Activated CD4-positive, alpha-beta T cell treated with anti-CD3 and anti-CD28 coated beads, Interleukin-2, amount 50 U/mL, for 16 hours (primary cell): Measurements from ENCODE around the gene MAST2.
"Not testable (repeated sequence)": the region's sequence is repeated elsewhere in the genome, so short reads cannot be mapped to it uniquely, and the experiment has no call there.

Experiments used
- DNase-seq: peaks from one replicate; pipeline ENCODE4 v3.0.0-alpha.2; 2020

Gene MAST2

DNA sequence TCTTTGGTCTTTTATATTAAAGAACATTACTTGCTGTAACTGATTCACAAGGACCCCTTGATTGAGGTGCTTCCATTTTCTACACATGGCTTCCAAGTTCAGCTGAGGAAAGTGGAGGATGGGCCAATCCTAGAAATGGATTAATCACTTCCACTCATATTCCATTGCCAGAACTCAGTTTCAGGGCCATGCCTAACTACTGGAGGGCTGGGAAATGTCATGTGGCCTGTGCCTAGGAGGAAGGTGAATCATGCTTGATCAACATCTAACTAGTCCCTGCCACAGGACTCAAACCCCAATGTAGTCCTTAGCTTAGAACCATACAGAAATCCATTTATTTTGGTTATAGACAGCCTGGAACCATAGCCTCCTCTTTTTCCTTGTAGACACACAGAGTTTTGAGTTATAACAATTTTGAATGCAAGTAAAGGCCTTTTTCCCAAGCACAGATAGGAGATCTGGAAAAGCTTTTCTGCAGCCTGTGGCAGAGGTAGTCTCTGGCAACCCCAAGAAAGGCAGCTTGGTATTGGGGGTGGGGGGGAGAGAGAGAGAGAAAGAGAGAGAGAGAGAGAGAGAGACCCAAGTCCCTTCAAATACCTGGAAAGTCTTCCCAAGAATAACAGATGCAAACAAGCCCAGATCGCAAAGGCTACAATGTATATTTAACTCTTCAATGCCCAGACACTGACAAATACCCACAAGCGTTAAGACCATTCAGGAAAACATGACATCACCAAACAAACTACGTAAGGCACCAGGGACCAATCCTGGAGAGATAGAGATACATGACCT lies 12.5 kb downstream of the MAST2 start:
- no peak for DNase-seq

DNA sequence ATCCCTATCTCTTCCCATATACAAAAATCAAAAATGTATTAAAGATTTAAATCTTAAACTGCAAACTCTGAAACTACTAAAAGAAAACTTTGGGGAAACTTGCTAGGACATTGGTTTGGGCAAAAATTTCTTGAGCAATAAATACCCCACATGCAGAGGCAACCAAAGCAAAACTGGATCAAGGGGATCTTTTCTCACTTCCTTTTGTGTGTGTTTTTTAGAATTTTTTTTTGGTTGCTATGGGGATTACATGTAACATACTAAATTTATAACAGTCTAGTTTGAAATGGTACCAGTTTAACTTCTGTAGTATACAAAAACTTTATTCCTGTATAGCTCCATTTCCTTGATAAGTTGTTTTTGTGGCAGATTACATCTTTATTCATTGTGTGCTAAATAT lies 16.8 kb downstream of the MAST2 start:
- no peak for DNase-seq

DNA sequence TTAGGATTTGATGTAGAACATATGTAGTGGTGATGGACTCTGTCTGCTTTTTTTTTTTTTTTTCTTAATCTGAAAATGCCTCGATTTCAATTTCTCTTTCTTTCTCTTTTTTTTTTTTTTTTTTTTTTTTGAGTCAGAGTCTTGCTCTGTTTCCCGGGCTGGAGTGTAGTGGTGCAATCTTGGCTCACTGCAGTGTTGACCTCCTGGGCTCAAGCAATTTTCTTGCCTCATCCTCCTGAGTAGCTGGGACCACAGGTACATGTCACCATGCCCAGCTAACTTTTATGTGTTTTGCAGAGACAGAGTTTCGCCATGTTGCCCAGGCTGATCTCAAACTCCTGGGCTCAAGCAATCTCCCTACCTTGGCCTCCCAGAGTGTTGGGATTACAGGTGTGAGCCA lies 17.4 kb downstream of the MAST2 start:
- DNase-seq, result no peak

DNA sequence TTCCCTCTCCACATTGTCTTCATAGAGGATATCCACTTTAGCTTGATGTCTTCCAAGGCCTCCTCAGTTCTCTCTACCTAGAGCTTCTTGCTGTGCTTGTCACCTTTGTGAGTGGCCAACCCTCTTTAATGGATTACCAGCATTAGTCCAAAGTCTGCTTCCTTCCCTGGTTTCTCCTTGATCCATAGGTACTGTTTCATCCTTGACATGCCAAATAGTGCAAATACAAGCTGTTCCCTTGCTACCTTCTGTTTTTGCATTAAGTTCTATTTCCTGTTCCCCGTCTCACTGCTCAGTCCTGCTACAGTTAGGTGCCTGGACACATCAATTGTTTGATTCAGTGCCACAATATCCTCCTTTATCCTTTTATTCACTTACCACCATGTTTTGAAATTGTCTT lies 19.2 kb downstream of the MAST2 start:
- DNase-seq, result no peak

DNA sequence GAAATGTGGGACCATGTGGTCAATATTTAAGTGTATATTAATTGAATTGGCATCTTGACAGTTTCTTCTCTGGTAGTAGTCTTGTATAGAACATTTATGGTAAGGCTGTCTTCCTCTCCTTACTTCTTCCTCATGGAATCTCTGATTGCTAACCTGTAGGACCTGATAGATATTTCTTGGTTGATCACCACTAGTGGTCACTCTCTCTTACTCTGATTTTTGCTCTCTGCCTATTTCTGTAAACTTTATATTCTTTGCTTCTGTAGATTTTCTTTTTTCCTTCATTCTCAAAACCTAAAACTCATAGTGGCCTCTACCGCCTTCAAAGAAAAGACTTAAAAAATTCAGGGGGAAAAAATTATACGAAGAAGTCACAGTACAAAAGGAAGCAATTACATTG lies 21.2 kb downstream of the MAST2 start:
- no peak for DNase-seq

DNA sequence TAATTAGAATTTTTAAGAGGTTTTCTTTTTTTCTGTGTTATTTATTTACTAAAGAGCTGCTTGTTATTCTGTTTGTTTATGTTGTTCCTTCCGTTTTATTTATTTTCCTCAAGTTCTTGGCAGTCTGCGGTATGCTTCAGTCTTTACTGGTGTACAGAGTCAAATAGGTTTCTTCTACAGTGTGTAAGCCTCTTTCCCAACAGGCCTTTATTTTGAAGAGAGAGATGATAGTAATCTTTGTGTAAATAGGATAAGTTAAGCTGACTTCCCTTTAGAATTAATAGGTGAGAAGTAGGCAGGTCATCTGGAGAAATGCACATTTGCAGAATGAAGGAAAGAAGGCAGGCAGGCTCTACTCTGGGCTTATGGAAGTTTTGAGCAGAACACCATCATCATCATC lies 23.8 kb downstream of the MAST2 start:
- DNase-seq, result no peak

DNA sequence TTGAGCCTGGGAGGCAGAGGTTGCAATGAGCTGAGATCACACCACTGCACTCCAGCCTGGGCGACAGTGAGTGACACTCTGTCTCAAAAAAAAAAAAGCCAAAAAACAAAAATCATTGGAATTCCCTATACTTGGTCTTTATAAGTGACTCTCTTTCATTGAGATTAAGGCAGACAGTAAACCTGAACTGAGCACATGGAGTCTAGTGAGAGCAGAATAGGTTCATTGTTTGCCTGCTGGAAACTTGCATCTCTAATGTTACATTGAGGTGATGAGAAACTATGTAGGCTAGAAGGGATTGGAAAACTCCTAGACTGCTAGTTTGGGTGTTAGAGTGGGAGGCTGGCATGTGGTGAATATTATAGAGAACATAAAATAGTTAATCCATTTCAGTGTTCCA lies 25.4 kb downstream of the MAST2 start:
- no peak for DNase-seq

DNA sequence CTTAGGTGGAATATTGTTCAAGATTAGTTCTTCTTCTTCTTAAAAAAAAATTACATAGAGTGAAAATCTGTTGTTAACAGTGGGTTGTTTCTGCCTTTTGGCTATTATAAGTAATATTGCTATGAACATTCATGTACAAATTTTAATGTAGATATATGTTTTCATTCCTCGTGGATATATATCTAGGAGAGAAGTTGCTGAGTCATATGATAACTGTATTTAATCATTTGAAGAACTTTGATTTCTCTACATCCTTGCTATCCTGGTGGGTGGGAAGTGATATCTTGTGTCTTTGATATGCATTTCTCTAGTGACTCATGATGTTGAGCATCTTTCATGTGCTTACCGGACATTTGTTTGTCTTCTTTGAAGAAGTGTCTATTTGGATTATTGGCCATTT lies 29.9 kb downstream of the MAST2 start:
- no peak for DNase-seq

DNA sequence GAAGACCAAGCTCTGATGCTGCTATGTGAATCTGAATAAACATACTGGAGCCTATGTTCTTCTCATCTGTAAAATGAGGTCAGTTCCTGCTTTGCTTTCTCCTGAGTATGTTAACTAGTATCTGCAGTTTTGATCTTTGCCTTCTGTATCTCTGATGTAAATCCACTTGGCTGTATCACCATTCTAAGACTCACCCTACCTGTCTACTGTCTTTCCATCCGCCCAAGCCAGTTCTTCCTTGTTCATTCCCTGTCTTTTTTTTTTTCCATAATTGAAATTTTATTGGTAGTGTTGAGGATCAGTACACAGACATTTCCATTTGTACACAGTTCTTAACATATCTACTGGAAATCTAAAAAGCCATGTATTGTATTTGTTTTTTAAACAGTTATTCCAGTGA lies 31.3 kb downstream of the MAST2 start:
- DNase-seq, result no peak

DNA sequence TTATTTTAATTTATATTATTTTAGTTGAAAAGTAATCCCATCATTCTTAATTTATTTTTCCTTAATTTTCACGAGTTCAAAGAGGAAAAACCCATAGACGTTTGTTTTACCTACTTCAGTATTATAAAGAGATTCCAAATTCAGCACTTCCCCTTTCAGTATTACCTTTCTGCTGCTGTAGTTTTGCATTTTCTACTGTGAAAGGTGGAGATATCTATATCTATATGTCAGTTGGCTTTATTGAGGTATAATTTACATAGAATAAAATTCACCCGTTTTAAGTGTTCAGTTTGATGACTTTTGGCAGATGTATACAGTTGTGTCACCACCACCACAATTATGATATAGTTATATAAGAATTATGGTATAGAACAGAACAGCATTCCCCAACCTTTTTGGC lies 33.0 kb downstream of the MAST2 start:
- no peak for DNase-seq

DNA sequence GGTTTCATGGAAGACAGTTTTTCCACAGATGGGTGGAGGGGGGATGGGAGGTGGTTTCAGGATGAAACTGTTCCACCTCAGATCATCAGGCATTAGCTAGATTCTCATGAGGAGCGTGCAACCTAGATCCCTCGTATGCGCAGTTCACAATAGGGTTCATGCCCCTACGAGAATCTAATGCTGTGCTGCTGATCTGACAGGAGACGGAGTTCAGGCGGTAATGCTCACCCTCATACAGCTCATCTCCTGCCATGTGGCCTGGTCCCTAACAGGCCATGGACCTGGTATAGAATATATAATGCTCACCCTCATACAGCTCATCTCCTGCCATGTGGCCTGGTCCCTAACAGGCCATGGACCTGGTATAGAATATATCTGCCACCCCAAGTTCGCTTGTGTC lies 33.4 kb downstream of the MAST2 start:
- DNase-seq, result not testable (repeated sequence)

DNA sequence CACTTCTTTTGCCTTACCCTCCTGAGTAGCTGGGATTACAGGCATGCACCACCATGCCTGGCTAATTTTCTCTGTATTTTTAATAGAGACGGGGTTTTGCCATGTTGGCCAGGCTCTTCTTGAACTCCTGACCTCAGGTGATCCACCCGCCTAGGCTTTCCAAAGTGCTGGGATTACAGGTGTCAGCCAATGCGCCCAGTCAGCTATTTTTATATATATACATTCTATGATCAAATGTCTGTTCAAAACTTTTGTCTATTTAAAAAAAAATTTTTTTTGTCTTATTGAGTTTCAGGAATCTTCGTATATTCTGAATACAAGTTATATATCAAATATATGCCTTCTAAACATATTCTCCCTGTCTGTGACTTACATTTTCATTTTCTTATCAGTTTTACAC lies 34.9 kb downstream of the MAST2 start:
- not testable (repeated sequence) for DNase-seq

DNA sequence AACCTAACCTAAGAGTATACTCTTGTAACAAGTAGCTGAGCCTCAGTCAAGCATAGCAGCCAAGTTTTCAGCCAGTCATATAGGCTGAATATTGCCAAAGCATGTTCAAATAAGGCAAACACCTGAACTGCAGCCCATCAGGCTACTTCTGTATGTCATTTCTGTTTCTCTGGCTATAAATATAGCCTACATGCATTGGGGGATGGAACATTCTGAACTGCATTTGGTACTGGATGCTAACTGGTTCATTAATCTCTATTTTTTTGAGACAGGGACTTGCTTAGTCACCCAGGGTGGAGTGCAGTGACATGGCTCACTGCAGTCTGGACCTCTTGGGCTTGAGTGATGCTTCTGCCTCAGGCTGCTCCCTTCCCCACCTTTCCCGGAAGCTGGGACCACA lies 37.3 kb downstream of the MAST2 start:
- no peak for DNase-seq

DNA sequence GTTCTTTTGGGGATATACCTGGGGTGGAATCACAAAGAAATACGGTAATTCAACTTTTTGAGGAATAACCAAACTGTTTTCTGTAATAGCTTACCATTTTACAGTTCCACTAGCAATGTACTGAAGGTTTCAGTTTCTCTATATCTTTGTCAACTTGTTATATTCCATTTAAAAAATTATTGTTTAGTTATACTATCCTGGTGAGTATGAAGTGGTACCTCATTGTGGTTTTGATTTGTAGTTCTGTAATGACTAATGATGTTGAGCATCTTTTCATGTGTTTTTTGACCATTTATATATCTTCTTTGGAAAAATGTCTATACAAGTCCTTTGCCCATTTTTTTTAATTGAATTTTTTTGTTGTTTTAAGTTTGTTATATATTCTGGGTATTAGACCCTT lies 39.4 kb downstream of the MAST2 start:
- DNase-seq, result peak; percentile 48

DNA sequence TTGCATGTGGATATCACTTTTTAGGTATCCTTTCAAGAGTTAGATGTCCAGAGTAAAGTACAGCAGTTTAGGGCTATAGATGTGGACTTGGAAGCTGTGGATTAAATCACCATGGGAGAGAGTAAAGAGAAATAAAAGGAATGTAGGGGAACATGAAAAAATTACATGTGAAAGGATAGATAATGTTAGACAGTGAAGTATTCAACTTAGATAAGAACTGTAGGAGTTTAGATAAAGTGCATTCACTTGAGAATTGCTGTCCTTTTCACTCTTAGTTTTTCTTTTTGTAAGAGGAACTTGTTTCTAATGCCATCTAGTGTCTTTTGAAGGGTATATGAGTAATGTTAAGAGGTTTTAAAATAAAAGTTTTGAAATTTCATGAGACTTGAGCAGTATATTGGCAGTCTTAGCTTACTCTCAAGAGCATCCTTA lies 40.1 kb downstream of the MAST2 start:
- DNase-seq, result no peak

DNA sequence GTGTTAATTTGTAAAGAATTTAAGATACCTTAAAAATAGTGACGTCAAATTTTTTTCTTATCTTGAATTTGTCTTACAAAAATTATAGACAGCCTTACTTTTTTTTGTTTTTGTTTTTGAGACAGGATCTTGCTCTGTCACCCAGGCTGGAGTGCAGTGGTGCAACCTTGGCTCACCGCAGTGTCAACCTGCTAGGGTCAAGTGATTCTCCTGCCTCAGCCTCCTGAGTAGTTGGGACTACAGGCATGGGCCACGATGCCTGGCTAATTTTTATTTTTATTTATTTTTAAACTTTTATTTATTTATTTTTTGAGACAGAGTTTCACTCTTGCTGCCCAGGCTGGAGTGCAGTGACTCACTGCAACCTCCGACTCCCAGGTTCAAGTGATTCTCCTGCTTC lies 40.6 kb downstream of the MAST2 start:
- DNase-seq, result not testable (repeated sequence)

DNA sequence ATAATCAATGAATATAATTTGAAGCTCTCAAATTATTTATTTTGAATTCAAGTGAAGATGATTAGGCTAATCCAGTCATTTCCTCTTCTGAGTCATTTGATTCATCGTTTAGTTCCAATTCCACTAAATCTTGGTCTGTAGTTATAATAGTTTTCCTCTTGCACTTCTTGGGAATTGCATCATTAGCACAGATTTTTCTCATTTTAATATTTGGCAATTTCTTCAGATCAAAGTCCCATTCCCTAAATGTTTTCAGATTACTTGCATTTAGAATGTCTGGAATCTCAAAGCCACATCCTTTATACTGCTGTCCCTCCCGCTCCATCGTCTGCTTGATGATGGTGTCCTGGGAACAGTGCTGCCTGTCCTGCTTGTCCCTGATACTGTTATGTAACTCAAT lies 43.5 kb downstream of the MAST2 start:
- DNase-seq, result no peak

DNA sequence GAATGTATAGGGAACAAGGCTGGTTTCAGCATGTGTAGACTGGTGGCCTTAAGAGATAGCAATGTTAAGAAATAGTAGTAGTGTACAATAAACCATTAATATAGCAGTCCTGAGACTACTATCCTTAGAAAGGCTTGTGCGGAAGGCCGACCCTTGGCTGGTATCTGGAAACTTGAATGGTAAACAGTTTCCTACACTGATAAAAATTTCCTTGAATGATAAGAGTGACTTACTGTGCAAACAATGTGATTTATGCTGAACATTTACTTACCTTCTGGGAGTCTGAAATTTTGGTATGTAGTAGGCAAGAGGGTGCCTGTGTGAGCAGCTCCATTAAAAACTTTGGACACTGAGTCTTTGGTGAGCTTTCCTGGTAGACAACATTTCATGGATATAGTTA lies 44.7 kb downstream of the MAST2 start:
- DNase-seq, result no peak

DNA sequence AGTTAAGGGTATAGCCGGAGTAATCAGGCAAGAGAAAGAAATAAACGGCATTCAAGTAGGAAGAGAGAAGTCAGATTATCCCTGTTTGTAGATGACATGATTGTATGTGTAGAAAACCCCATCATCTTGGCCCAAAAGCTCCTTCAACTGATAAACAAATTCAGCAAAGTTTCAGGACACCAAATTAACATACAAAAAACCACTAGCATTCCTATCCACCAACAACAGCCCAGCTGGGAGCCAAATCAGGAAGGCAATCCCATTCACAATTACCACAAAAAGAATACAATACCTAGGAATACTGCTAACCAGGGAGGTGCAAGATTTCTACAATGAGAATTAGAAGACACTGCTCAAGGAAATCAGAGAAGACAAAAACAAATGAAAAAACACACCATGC lies 45.3 kb downstream of the MAST2 start:
- no peak for DNase-seq

DNA sequence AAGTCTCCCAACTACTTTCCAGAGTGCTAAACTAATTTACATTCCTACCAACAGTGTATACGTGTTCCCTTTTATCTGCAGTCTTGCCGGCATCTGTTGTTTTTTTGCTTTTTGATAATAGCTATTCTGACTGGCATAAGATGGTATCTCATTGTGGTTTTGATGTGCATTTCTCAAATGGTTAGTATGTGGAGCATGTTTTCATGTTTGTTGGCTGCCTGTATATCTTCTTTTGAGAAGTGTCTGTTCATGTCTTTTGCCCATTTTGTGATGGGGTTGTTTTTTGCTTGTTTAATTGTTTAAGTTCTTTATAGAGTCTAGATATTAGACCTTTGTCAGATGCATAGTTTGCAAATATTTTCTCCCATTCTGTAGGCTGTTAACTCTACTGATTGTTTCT lies 46.6 kb downstream of the MAST2 start:
- DNase-seq, result no peak

DNA sequence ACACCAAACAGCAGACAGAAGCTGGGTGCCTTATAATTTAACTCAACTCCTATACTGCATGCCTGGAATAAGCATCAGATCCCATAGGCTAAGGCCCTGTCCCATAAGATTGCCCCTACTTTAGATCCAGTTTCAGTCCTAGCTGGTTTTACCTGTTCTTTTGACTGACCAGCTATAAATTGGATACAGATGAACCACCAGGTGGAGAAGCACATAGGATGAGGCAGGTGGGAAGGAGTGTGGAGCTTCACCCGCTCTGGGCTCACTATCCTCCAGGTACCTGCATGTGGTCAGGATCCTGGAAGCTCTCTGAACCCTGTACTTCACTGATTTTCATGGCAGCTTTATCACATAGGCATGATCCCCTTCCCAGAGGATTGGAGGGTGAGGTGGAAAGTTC lies 51.3 kb downstream of the MAST2 start:
- DNase-seq, result no peak

DNA sequence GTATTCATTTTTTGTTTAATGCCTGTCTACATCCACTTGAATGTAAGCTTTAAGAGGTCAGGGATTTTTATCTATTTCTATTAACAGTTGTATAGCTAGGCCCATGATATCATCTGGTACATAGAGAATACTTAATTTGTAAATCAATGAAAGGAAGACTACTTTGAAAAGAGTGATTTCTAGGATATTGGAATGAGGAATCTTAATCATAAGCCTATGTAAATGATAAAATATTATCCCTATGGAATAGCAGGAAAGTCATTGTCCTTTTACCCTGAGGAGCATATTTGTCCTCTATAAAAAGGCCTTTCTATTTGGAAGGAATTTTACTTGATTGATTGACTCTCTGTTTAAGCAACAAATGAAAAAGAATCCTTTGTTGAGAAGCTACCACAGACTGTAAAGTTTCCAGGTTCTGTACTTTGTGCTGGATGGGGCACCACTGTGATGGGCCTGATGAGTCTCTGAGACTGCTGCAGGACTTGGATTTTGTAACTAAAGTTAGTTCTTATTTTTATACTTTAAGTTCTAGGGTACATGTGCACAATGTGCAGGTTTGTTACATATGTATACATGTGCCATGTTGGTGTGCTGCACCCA lies 53.8 kb downstream of the MAST2 start:
- no peak for DNase-seq

DNA sequence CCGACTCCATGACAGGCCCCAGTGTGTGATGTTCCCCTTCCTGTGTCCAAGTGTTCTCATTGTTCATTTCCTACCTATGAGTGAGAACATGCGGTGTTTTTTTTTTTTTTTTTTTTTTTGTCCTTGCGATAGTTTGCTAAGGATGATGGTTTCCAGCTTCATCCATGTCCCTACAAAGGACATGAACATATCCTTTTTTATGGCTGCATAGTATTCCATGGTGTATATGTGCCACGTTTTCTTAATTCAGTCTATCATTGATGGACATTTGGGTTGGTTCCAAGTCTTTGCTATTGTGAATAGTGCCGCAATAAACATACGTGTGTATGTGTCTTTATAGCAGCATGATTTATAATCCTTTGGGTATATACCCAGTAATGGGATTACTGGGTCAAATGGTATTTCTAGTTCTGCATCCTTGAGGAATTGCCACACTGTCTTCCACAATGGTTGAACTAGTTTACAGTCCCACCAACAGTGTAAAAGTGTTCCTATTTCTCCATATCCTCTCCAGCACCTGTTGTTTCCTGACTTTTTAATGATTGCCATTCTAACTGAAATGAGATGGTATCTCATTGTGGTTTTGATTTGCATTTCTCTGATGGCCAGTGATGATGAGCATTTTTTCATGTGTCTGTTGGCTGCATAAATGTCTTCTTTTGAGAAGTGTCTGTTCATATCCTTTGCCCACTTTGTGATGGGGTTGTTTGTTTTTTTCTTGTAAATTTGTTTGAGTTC lies 54.5 kb downstream of the MAST2 start:
- DNase-seq, result not testable (repeated sequence)

DNA sequence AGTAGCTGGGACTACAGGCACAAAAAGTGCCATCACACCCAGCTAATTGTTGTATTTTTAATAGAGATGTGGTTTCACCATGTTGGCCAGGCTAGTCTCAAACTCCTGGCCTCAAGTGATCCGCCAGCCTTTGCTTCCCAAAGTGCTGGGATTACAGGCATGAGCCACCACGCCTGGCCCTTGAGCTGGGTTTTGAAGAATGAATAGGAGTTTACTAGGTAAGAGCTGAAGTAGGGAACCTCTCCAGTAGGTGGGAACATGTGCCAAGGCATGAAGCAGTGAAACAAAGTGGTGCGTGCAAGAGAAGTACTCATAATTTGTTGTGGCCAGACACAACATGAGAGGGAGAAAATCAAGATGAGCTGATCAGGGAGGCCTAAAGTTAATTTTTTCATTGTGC lies 55.8 kb downstream of the MAST2 start:
- DNase-seq, result no peak
